ENCODE results near the gene EGFR.

EGFR gene

DNA sequence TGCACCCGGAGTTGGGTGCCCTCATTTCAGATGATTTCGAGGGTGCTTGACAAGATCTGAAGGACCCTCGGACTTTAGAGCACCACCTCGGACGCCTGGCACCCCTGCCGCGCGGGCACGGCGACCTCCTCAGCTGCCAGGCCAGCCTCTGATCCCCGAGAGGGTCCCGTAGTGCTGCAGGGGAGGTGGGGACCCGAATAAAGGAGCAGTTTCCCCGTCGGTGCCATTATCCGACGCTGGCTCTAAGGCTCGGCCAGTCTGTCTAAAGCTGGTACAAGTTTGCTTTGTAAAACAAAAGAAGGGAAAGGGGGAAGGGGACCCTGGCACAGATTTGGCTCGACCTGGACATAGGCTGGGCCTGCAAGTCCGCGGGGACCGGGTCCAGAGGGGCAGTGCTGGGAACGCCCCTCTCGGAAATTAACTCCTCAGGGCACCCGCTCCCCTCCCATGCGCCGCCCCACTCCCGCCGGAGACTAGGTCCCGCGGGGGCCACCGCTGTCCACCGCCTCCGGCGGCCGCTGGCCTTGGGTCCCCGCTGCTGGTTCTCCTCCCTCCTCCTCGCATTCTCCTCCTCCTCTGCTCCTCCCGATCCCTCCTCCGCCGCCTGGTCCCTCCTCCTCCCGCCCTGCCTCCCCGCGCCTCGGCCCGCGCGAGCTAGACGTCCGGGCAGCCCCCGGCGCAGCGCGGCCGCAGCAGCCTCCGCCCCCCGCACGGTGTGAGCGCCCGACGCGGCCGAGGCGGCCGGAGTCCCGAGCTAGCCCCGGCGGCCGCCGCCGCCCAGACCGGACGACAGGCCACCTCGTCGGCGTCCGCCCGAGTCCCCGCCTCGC lies at the start of gene EGFR:
EGFR (plus strand) TSS at position 657 of the 830 bp plus-strand sequence. CDS start 261 bp downstream, outside the sequence.
- DNase-seq (ENCODE audit: low read depth in 2 of 3, low spot score in 1 of 3): no peak

- DNase-seq (ENCODE audit: low read depth in 2 of 3, low spot score in 1 of 3): no peak
These were observed 49.4 kb upstream of the EGFR start for GRCh38 chr7:54969208-54969967.

- DNase-seq (ENCODE audit: low read depth in 2 of 3, low spot score in 1 of 3): no peak
These were observed 46.0 kb upstream of the EGFR start for GRCh38 chr7:54972733-54973294.

DNA sequence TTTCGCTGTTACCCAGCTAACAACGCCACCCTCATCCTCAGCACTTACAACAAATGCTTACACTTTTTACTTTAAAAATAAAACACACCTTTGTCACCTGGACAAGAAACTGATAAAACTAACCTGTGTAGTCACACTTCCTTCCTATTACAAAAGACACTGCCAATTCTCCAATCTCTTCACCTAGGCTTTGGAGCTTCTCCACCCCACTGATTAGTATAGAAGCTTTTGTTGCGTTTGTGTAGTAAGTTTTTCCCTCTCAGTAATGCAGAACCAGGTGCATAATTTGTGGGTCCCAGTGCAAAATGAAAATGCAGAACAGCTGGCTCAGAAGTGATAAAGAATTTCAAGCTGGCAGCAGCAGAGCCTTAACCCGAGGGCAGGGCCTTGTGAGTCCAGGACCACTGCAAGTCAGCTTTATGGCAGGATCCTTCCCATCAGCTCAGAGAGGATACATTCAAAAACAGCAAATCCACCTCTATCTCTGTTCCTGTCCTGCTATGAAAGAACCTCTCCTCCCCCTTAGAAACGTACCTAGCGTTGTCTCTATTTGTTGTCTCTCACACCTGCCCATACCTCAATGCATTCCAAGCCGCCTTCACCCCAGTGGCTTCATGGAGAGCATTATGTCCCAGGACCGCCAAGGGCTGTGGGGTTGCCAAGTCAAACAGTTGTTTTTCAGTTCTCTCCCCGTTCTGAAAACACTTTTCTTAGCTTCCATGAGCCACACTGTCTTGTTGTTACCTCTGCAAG lies 40.3 kb upstream of the EGFR start:
- no peak for DNase-seq (ENCODE audit: low read depth in 2 of 3, low spot score in 1 of 3)

GRCh38 chr7:54980521-54980920 lies 38.3 kb upstream of the EGFR start:
- no peak for DNase-seq (ENCODE audit: low read depth in 2 of 3, low spot score in 1 of 3)

DNA sequence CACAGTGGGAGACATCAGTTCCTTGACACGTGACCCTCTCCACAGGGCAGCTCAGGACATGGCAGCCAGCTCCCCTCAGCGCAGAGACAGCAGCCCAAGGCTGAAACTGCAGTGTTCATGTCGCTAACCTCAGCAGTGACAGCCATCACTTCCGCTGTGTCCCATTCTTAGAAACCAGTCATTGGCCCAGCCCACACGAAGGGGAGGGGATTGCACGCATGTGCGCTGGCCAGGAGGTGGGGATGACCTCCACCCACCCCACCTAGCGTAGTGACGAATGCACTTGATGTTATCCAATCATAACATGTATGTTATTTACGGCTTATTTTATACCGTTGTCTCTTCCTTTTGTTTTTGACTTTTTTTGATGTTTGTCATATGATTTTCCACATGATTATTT lies 36.9 kb upstream of the EGFR start:
- DNase-seq (ENCODE audit: low read depth in 2 of 3, low spot score in 1 of 3): no peak

- no peak for DNase-seq (ENCODE audit: low read depth in 2 of 3, low spot score in 1 of 3)
These were observed 33.1 kb upstream of the EGFR start for GRCh38 chr7:54985426-54986330.

DNA sequence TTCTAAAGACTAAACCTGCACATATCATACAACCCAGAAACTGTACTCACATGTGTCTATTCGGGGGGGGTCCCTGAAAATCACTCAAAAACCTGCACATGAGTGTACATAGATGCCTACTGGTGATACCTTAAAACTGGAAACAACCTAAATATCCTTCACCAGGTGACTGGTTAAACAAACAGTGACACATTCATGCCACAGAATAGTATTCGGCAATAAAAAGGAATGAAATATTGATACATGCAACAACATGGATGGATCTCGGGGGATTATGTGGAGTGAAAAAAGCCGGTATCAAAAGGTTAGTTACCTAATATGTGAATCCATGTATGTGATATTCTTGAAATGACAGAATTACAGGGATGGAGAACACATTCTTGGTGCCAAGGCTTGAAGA lies 32.1 kb upstream of the EGFR start:
- DNase-seq (ENCODE audit: low read depth in 2 of 3, low spot score in 1 of 3): no peak

DNA sequence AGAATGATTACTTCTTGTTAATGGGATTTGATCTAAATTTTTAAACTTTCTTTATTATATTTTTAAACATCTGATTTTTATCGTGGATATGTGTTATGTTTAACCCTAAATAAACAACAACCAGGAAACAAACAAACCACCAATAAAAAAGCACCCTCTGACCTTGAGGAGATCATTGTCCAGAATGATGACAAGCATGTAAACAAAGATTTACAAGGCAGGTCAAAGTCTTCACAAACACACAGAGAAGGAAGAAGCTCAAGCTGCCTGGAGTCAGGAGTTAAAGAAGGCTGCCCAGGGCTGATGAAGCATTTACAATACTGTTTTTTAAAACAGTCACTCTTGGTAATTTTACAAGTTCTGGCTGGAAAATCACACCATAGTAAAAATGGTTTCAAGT lies 31.0 kb upstream of the EGFR start:
- no peak for DNase-seq (ENCODE audit: low read depth in 2 of 3, low spot score in 1 of 3)

DNA sequence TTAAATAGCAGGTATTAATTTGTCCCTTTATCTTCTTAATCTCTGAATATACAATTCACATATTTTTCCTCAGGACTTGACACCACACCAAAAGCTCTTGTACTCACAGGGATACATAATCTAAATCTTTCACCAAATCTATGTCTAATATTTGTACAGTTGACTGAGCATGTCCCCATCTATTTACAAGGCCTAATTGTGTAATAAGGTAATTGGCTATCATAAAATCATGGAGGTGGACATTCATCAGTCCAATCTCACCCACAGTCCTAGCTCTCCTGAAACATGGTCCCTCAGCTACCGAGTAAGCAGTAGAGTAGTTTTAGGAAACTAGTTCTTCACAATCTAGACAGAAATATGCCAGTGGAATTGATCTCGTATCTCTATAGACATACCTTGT lies 30.3 kb upstream of the EGFR start:
- DNase-seq (ENCODE audit: low read depth in 2 of 3, low spot score in 1 of 3): no peak

- DNase-seq (ENCODE audit: low read depth in 2 of 3, low spot score in 1 of 3): no peak
These were observed 29.2 kb upstream of the EGFR start for GRCh38 chr7:54989453-54990225.

DNA sequence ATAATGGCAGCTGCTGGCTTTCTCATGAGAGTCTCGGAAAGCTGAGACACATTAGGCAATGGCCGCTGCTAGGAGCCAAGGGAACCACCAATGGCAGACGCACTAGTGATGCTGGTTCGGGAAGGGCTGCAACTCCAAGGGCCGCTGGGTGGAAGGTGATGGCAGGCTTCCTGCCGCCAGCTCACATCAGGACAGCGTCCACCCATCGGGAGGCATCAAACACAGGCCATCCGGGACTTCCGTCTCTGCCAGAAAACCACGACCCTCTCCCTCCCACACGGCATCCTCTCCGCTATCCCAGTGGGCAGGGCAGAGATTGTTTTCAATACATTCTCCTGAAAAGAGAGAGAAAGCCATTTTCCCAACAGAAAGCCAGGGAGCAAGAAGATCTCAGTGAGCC lies 27.5 kb upstream of the EGFR start:
- DNase-seq (ENCODE audit: low read depth in 2 of 3, low spot score in 1 of 3): no peak

- DNase-seq (ENCODE audit: low read depth in 2 of 3, low spot score in 1 of 3): no peak
These were observed 25.8 kb upstream of the EGFR start for GRCh38 chr7:54992871-54993475.

DNA sequence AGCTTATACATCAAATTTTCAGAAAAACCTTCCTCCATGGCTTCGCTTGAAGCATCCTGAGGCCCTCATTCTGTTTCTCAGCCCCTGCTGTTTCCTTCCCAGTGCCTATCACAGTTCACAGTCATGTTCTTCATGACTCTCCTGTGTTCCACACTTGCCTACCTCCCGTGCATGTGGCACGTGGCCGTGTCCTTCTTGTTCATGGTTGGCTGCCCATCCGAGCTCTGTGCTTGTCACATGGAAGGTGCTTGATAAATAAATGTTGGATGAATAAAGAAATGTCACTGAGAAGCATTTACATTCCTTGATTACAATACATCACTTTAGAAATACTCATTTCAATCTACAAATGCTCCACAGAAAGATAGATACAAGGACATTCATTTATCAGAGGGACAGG lies 23.7 kb upstream of the EGFR start:
- DNase-seq (ENCODE audit: low read depth in 2 of 3, low spot score in 1 of 3): no peak

- peak in 1 of 3 donors; percentile 22 for DNase-seq (ENCODE audit: low read depth in 2 of 3, low spot score in 1 of 3)
These were observed 23.0 kb upstream of the EGFR start for GRCh38 chr7:54995610-54996363.

- no peak for DNase-seq (ENCODE audit: low read depth in 2 of 3, low spot score in 1 of 3)
These were observed 22.4 kb upstream of the EGFR start for GRCh38 chr7:54996391-54996790.

- DNase-seq (ENCODE audit: low read depth in 2 of 3, low spot score in 1 of 3): no peak
These were observed 14.2 kb upstream of the EGFR start for GRCh38 chr7:55004579-55004978.

GRCh38 chr7:55005241-55005851 lies 13.5 kb upstream of the EGFR start:
- no peak for DNase-seq (ENCODE audit: low read depth in 2 of 3, low spot score in 1 of 3)

Measured in stimulated activated CD4-positive, alpha-beta T cell treated with anti-CD3 and anti-CD28 coated beads, Interleukin-12 subunit alpha, Interleukin-12 subunit beta, amount 100 ng/mL, for 48 hours (primary cell).